Frontal cortex (tissue), 4 donors: ENCODE data around the gene TMEM108. TPM values are rescaled to one million over a fixed set of nuclear protein-coding genes. Genes with fewer than 3 reads are reported as not detected.

Source experiments
- DNase-seq, 2 donors: peaks; one replicate each; pipeline ENCODE4 v3.0.0; 2012; ENCODE audit warnings: low spot score in 2 of 2
- FAIRE-seq: peaks from 2 replicates; lab custom pipeline; 2012; peaks lifted over from hg19 to GRCh38; lab: Jason Lieb, UNC
- total RNA-seq: library from RNA; depleted of rRNA; stranded (reverse); fragments of >200 nt; gene quantifications from one replicate; pipeline ENCODE4 v1.2.3, GENCODE V29; 2014
- donor health status: control.
- donor health status: control.
- donor health status: control.

The TMEM108 gene
- total RNA-seq, 1 donor from 2014 or later: 18.3 TPM

DNA sequence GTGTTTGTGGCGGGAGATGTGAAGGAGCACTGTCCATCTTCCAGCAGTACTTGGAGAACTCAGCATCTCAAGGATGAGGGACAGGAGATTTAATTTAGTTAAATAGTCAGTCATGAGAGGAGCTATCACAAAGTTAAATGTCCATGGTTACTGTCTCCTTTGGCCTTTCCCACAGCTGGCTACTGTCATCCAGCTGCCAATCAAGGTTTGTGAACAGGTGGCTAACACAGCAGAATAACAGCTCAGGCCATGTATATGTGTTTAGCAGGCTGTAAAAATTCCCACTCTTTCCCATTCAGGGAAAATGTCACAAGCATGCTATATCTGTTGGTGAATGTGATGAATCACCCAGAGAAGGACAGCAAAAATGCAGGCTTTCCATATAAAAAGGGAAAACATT lies 120.5 kb downstream of the TMEM108 start:
- no peak for FAIRE-seq
- DNase-seq: no peak

DNA sequence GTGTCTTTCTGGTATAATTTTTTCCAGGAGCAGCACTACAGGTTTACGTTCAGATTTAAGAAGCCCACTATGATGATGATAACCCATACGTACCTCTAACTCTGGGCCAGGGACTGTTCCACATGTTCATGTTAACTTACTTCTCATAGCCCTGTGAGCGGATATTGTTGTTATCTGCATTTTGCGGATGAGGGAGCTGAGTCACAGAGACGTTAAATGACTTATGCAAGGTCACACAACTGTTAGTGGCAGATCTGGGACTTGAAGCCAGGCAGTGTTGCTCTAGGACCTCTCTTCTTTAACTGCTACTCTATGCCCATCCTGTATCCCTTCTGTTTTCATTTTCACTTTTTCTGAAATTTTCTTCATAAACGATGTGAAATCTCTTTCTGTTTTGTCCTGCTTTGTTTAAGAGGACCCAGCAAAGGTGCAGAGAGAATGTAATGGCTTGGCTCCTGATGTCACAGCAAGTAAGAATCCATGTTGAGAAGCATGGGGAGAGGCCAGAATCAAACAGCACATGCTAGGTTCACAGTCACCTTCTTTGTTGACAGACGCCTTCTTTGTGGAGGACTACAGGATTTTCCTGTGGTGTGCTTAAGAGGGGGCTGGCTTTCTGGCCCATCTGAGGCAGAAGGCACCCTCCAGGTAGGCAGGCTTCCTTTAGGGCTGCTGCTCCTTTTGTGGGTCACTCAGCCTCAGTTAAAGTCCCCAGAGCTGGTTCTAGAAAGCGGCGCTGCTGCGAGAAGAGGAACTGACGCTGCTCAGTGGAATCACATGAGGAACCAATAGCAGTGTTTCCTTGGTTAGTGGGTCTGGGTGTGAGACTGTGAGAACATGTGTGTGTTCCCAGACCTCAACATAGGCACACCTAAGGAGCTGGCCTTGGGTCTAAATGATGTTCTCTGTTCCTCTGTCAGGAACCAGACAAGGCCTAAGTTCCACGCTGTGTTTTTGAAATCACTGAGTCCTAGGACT lies 121.6 kb downstream of the TMEM108 start:
- DNase-seq (no peak), FAIRE-seq (no peak)

DNA sequence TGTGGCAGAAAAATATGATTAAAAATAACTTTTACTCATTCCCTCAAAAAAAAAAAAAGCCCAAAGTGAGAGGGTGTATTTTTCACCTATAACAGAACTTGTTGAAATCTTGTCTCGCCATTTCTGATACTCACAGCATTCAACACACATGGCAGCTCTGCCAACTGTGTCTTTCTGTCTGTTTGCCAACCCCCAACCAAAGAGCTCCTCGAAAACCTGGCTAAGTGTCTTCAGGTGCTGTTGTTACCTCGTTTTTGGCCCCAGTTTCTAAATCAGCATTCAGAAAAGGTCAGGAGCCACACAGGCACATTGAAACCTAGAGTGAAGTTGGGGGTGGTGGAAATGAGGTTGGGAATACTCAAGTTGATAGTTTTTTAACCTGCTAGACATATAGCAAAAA lies 123.5 kb downstream of the TMEM108 start:
- DNase-seq: no peak
- no peak for FAIRE-seq

DNA sequence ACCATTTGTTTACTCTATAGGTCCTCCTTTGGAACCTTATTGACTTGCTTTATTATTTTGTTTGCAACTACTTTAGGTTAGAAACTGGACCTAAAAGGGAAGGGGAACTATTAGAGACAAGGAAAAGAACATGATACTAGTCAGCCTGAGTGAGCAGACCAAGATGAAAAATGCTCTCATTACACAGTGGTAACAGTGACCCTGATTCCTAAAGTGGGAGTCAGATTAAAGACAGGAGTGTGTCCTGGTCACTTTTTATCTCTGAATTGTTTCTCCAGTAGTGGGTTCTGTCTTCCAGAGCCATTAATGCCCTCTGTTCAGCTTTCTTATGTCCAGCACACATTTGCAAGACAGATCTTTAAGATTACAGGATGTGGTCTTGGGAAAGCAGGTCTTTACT lies 124.1 kb downstream of the TMEM108 start:
- FAIRE-seq: no peak
- no peak for DNase-seq

DNA sequence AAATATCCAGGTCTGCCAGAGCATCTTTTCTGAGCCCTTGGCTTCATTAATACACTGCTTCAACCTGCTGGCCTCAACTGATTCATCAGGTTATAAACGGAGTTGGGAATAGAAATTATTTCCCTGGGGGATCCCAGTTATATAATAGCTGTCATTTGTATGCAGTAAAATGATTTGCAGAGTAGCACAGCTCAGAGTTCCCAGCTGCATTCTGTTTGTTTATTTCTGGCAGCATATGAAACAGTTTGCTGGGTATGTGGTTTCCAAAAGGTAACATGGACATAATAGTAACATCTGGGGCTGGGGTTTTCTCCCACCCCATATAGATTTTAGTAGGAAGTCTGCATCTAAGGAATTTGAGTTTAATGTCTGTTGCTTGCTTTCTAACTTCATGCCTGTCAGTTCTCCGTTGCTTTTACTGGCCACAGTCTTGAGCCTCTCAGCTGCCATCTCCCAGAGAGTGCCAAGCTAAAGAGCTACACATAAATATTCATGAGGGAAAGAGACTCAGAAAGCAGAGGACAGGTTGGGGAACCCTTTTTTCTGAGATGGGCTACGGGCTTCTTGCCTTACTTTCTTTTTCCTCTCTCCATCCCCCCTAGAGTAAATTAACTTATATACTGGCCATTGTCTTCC lies 124.6 kb downstream of the TMEM108 start:
- DNase-seq: peak in 1 of 2 donors; percentile 17
- no peak for FAIRE-seq

DNA sequence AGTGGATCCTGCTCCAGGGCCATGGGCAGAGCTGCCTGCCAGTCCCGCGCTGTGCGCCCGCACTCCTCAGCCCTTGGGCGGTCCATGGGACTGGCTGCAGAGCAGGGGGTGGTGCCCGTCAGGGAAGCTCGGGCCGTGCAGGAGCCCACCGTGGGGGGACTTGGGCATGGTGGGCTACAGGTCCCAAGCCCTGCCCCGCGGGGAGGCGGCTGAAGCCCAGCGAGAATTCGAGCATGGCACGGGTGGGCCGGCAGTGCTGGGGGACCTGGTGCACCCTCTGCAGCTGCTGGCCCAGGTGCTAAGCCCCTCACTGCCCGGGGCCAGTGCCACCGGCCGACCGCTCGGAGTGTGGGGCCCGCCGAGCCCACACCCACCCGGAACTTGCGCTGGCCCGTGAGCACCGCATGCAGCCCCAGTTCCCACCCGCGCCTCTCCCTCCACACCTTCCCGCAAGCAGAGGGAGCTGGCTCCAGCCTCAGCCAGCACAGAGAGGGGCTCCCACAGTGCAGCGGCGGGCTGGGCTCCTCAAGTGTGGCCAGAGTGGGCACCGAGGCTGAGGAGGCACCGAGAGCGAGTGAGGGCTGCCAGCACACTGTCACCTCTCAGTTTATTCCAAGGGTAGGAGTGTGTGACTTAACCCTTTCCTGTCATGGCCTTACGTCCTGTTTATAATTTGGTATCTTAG lies 129.3 kb downstream of the TMEM108 start:
- DNase-seq (no peak), FAIRE-seq (no peak)

DNA sequence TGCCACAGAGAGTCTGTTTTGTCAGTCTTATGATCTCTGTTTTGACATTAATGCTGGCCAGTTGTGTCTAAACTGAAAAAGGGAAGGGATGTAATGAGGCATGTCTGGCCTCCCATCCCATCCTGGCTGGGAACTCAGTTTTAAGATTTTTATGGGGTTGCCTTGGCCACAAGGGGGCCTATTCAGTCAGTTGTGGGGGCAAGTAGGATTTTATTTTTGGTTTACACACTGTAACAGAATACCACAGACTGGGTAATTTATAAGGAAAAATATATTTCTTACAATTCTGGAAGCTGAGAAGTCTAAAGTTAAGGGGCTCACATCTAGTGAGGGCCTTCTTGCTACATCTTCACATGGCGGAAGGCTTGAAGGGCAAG lies 129.8 kb downstream of the TMEM108 start:
- no peak for DNase-seq
- no peak for FAIRE-seq

DNA sequence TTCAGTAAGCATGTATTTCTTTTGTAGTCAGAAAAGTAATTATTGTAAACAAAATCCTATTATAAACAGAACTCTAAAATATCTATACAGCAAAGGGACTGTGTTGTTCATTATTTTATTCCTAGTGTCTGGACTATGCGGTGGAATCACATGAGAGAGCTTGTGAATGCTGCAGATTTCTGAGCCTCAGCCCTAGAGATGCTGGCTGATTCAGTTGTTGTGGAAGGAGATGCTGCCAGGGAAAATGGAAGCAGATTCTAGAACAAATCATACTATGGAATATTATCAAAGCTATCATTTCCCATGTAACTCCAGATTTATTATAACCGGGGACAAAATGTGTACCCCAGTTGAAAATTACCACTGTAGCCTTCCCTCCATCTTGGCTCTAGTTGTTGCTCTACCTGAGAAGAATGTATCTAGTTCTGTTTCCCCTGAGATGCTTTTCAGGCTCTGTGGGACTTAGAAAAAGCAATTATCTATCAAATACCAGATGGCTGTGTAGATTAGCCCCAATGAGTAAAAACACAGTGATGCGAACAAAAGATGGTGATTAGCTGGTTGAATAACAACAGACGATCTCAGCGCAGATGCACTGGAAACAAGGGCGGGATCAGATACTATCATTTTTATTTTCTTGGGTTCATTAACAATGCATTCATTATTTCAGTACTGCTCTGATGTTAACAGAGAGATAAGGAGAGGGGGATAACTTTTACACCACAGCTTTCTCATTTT lies 131.3 kb downstream of the TMEM108 start:
- DNase-seq (peak in 1 of 2 donors; percentile 15), FAIRE-seq (no peak)

- FAIRE-seq (no peak), DNase-seq (no peak)
These were observed 133.6 kb downstream of the TMEM108 start for GRCh38 chr3:133171831-133172230.

- no peak for DNase-seq
- no peak for FAIRE-seq
These were observed 143.4 kb downstream of the TMEM108 start for GRCh38 chr3:133181392-133182150.

GRCh38 chr3:133187870-133188379 lies 149.7 kb downstream of the TMEM108 start:
- DNase-seq: no peak
- FAIRE-seq: no peak

DNA sequence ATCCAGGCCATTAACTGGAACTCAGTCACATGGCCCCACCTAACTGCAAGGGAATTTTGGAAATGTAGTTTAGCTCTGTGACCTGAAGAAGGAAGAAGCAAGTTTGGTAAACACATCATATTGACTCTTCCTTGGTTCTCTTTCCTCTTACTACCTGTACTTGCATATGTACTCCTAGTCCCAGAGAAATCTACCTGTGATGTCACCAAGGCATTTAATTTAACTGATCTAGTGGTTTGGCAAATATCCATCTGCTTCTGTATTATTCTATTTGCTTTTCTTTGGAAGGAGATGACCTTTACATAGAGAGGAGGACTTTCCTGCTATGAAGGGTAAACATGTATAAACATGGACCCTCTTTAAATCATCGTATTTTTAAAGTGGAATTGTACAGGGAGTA lies 150.8 kb downstream of the TMEM108 start:
- DNase-seq: no peak
- no peak for FAIRE-seq

DNA sequence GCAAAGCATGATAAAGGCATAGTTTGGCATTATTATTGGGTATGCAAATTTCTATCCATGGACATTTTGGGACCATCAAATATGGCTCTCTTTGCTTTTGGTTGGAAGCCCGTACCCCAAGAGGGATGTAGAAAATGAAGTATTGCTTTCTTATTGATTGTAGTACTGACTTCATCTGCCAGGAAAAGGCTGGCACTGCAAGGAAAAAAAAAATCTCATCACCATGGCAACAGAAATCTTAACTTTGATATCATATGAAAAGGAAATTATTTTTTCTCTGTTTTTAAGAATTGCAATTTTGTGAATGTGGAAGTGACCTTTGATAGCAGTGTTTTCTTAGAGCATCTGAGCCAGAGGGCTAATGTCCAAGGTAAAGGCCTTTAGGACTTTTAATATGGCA lies 151.7 kb downstream of the TMEM108 start:
- no peak for FAIRE-seq
- no peak for DNase-seq

DNA sequence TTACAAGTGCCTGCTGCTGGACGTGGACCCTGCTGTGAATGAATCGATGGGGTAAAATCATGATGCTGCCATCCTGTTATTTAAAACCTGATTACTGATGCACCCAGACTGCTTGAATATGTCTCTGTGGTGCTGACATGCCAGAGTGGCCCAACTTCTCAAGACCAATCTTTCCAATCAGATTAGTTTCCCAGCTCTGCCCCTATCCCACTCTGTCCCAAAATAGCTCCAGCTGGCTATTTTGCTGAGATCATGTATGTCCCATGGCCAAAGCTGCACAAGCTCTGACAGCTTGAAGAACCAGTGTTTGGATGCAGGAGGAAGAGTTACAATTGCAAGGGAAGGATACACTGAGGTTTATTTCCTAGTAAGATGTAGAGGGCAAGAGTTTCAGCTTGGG lies 153.6 kb downstream of the TMEM108 start:
- DNase-seq: no peak
- FAIRE-seq: no peak

DNA sequence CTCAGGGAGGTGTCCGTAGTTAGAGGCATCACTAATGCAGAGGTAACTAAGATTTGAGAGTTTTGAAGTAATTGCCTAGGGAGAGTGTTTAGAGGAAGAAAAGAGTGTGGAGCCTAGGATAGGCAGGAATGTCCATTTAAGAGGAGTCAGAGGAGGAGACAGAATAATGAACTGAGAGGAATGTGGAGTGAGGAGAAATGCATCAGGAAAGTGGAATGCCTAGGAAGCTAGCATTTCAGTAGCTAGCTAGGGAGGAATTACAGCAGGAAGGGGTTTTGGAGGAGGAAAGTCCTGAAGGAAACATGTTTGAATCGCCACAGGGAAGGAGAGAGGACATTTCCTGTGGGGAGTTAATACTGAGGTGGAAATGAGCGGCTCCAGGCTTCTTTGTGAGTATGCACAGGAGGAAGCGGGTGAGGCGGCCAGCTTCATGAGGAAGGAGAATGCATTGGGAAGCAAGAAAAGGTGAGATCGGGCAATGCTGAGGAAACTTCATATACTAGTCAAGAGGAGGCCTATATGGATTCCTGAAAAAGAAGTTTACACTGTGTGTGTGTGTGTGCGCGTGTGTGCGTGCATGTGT lies 154.3 kb downstream of the TMEM108 start:
- no peak for FAIRE-seq
- DNase-seq: no peak

DNA sequence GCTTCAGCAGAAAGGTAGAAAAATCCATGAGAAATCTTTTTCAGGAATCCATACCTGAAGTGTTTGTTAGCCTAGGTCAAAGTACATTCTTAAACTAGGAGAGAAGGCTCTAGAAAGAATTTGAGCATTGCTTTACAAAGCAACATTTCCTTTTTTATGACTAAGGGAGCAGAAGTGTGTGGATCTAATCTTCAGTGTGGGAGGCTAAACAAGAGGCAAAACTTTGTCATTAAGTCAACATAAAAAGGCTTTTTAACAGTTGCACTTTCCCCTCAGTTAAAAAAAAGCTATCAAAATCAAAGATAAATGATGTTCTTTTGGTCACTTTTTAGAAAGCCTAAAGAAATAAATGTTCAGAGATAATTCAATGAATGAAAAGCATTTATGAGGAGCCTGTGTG lies 154.8 kb downstream of the TMEM108 start:
- no peak for DNase-seq
- no peak for FAIRE-seq

- no peak for FAIRE-seq
These were observed 158.3 kb downstream of the TMEM108 start for GRCh38 chr3:133196527-133196926.

DNA sequence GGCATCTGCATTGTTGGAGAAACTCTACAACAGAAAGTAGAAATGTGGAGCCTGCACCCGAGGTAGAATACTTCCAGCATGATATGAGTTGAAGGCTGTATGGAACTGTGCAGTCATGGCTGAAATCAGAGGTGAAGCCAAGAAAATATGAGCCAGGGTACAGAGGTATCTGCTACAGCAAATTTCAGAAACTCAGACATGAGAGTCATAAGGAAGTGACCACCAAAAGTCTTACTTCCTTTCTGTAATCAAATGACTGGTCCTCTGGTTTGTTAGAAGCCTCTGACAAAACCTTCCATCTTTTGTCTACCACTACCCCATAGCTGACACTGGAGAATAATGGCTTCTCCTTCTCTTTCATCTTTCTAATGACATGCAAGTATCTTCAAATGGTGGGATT lies 159.4 kb downstream of the TMEM108 start:
- FAIRE-seq: no peak
- DNase-seq: no peak

More at GRCh38 chr3:133196527-133196926, 158.3 kb downstream of the TMEM108 start:
- no peak for DNase-seq

GRCh38 chr3:133206921-133207320 lies 168.7 kb downstream of the TMEM108 start:
- FAIRE-seq: no peak
- no peak for DNase-seq
